Caco-2 (cell line): Measurements from ENCODE around the gene SLC47A2. TPM values are rescaled to one million over a fixed set of nuclear protein-coding genes. Genes with fewer than 3 reads are reported as not detected.

Experiments
- BruUV-seq: library from RNA; stranded (reverse); fragments of 400-500 nt; replicated peaks from 2 replicates; lab custom pipeline; 2021; lab: Mats Ljungman, UMichigan
- CTCF ChIA-PET: fragments of 300-600 bp; sonication (Branson Sonifier 250); formaldehyde crosslinking; loops from one replicate; lab custom pipeline; 2022; ENCODE audit warnings: antibody characterized with exemption; lab: Charles Lee
- POLR2A ChIA-PET: fragments of 300-600 bp; sonication (Branson Sonifier 250); formaldehyde crosslinking; loops from one replicate; lab custom pipeline; 2022; ENCODE audit warnings: antibody characterized with exemption; lab: Charles Lee
- DNase-seq, 2 experiments: peaks; one replicate each; pipeline versions ENCODE4 v3.0.0 to v3.0.0-alpha.2; 2020 to 2022
- H3K27me3 ChIP-seq: replicated peaks from 2 replicates; pipeline ENCODE4 v1.6.0; 2011; ENCODE audit warnings: low read length; ENCODE audit not compliant: control insufficient read depth, insufficient read depth
- H3K36me3 ChIP-seq: 2 replicates; pipeline ENCODE4 v1.5.1; 2011; ENCODE audit warnings: low read length; ENCODE audit not compliant: control insufficient read depth, insufficient read depth
- H3K4me1 ChIP-seq: fragments of 250-450 bp; sonication (Bioruptor Pico); 2 replicates; pipeline ENCODE4 v1.5.1; 2020; ENCODE audit warnings: mild to moderate bottlenecking
- H3K4me3 ChIP-seq: 2 replicates; pipeline ENCODE4 v1.5.1; 2011; ENCODE audit warnings: low read depth, mild to moderate bottlenecking, control low read depth, low read length
- H3K9me3 ChIP-seq: fragments of 250-450 bp; sonication (Bioruptor Pico); 2 replicates; pipeline ENCODE4 v1.5.1; 2020; ENCODE audit warnings: mild to moderate bottlenecking, moderate library complexity
- H3K27ac Mint-ChIP-seq: one replicate; pipeline ENCODE4 v1.8.0; 2022; ENCODE audit warnings: mixed read lengths; ENCODE audit not compliant: unreplicated experiment
- H3K27me3 Mint-ChIP-seq: one replicate; pipeline ENCODE4 v1.8.0; 2022; ENCODE audit warnings: mixed read lengths; ENCODE audit not compliant: insufficient read depth, unreplicated experiment
- H3K36me3 Mint-ChIP-seq: one replicate; pipeline ENCODE4 v1.8.0; 2022; ENCODE audit warnings: mild to moderate bottlenecking, mixed read lengths; ENCODE audit not compliant: insufficient read depth, unreplicated experiment
- H3K4me1 Mint-ChIP-seq: one replicate; pipeline ENCODE4 v1.8.0; 2022; ENCODE audit warnings: low read depth, mixed read lengths; ENCODE audit not compliant: unreplicated experiment
- H3K4me3 Mint-ChIP-seq: one replicate; pipeline ENCODE4 v1.8.0; 2022; ENCODE audit warnings: mild to moderate bottlenecking, moderate library complexity, mixed read lengths; ENCODE audit not compliant: unreplicated experiment
- H3K9me3 Mint-ChIP-seq: one replicate; pipeline ENCODE4 v1.8.0; 2022; ENCODE audit warnings: mixed read lengths; ENCODE audit not compliant: unreplicated experiment
- intact Hi-C: fragments of 100-400 bp; cut with micrococcal nuclease; formaldehyde crosslinking; loops from one replicate; pipeline ENCODE4 v1.10.0; 2022; ENCODE audit not compliant: unreplicated experiment
- total RNA-seq: library from RNA; stranded (reverse); gene quantifications from 2 replicates; pipeline ENCODE4 v1.2.3, GENCODE V29; 2022
- TF ChIP-seq, protein P1 (sequence below), 2 experiments: fragments of 200-600 bp in 1 of 2; IDR thresholded peaks; 1 replicate in 1 of 2; 2 replicates in 1 of 2; pipeline versions ENCODE4 v1.5.1 to v1.8.0; 2011 to 2022; ENCODE audit warnings: antibody characterized with exemption in 1 of 2, control low read depth in 1 of 2, inconsistent platforms in 1 of 2, low read depth in 1 of 2, low read length in 1 of 2, mild to moderate bottlenecking in 1 of 2, moderate library complexity in 1 of 2; ENCODE audit not compliant: insufficient read depth in 1 of 2, severe bottlenecking in 1 of 2, unreplicated experiment in 1 of 2

The SLC47A2 gene
- total RNA-seq, 1 experiment from 2014 or later, result 0.20 TPM

DNA sequence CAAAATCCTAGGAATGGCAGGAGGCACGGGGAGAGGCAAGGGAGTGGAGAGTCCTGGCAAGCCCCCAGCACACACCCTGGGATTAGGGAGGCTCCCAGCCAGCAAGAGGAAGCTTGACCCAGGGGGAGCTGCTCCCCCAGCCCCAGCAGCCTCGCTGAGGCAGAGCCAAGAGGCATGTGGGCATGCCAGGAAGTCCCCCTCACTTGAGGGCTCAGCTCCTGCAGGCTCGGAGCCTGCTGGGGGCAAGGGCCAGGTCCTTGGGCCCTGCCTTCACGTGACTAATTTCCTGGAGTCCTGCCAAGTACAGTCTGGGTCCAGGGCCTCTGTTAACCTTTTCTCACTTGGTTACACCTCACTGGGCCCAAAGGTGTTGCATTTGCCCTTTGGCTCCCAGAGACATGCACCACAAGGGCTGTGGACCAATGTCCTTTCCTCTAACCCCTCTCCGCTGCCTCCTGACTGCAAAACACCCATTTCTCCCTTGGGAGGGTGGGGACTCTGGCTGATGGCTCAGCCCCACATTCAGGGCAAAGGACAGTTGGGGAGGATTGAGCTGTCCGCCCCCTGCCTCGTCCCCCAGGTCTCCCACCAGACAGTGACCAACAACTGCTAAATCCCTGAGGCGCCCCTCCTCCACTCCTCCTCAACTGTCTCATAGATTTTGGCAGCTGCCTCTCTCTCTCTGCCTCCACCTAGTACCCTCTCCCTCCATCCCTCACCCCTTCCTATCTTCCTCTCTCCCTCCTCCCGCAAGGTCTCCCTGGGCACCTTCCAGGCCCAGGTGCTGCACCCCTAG is 4.4 kb upstream of the SLC47A2 start:
- Mint-ChIP-seq H3K4me1 (peaks cover 12% of the 10 kb centered on the region), H3K27ac (no peak overlapping the region)
- CTCF ChIA-PET, result no interaction called here

DNA sequence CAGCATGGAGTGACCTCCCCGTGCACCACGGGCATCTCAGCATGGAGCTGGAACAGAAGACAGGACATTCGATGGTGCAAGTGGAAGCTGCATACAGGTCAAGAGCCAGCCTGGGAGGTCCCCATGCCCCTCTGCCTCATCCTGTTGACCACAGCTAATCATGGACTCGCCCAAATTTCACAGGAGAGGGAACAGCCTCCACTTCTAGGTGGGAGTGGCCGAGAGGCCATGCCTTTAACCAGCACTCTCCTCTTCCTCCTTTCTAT is 3.8 kb upstream of the SLC47A2 start:
- POLR2A ChIA-PET, result no interaction called here
- TF ChIP-seq, protein P1, sequence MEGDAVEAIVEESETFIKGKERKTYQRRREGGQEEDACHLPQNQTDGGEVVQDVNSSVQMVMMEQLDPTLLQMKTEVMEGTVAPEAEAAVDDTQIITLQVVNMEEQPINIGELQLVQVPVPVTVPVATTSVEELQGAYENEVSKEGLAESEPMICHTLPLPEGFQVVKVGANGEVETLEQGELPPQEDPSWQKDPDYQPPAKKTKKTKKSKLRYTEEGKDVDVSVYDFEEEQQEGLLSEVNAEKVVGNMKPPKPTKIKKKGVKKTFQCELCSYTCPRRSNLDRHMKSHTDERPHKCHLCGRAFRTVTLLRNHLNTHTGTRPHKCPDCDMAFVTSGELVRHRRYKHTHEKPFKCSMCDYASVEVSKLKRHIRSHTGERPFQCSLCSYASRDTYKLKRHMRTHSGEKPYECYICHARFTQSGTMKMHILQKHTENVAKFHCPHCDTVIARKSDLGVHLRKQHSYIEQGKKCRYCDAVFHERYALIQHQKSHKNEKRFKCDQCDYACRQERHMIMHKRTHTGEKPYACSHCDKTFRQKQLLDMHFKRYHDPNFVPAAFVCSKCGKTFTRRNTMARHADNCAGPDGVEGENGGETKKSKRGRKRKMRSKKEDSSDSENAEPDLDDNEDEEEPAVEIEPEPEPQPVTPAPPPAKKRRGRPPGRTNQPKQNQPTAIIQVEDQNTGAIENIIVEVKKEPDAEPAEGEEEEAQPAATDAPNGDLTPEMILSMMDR (IDR thresholded peaks at IDR 0.05; ENCODE audit: insufficient read depth in 1 of 2, low read depth in 1 of 2, low read length in 1 of 2, severe bottlenecking in 1 of 2, unreplicated experiment in 1 of 2), result no peak
- Histone ChIP-seq H3K9me3 (no peaks in the 10 kb centered on the region), H3K4me1 (peaks cover 44% of the 10 kb centered on the region), H3K4me3 (no peak overlapping the region), H3K36me3 (no peaks in the 10 kb centered on the region), H3K27me3 (no peaks in the 10 kb centered on the region)
- Mint-ChIP-seq H3K27ac (no peak overlapping the region), H3K36me3 (no peaks in the 10 kb centered on the region), H3K27me3 (no peaks in the 10 kb centered on the region), H3K4me1 (peaks cover 12% of the 10 kb centered on the region), H3K9me3 (no peaks in the 10 kb centered on the region), H3K4me3 (no peak overlapping the region)
- intact Hi-C loops, result no loop called here
- no TSS peak for BruUV-seq
- CTCF ChIA-PET, result no interaction called here
- DNase-seq, result no peak

More for the DNA sequence above, 4.4 kb upstream of the SLC47A2 start:
- Mint-ChIP-seq H3K36me3 (no peaks in the 10 kb centered on the region), H3K9me3 (no peaks in the 10 kb centered on the region), H3K27me3 (no peaks in the 10 kb centered on the region), H3K4me3 (no peak overlapping the region)
- POLR2A ChIA-PET, result no interaction called here
- Histone ChIP-seq H3K36me3 (no peaks in the 10 kb centered on the region), H3K9me3 (no peaks in the 10 kb centered on the region), H3K4me1 (peaks cover 44% of the 10 kb centered on the region), H3K4me3 (no peak overlapping the region), H3K27me3 (no peaks in the 10 kb centered on the region)
- no TSS peak for BruUV-seq
- peak in 1 of 2 experiments; percentile 61 for DNase-seq
- TF ChIP-seq, protein P1 (IDR thresholded peaks at IDR 0.05; ENCODE audit: insufficient read depth in 1 of 2, low read depth in 1 of 2, low read length in 1 of 2, severe bottlenecking in 1 of 2, unreplicated experiment in 1 of 2), result no peak
- intact Hi-C loops, result no loop called here

DNA sequence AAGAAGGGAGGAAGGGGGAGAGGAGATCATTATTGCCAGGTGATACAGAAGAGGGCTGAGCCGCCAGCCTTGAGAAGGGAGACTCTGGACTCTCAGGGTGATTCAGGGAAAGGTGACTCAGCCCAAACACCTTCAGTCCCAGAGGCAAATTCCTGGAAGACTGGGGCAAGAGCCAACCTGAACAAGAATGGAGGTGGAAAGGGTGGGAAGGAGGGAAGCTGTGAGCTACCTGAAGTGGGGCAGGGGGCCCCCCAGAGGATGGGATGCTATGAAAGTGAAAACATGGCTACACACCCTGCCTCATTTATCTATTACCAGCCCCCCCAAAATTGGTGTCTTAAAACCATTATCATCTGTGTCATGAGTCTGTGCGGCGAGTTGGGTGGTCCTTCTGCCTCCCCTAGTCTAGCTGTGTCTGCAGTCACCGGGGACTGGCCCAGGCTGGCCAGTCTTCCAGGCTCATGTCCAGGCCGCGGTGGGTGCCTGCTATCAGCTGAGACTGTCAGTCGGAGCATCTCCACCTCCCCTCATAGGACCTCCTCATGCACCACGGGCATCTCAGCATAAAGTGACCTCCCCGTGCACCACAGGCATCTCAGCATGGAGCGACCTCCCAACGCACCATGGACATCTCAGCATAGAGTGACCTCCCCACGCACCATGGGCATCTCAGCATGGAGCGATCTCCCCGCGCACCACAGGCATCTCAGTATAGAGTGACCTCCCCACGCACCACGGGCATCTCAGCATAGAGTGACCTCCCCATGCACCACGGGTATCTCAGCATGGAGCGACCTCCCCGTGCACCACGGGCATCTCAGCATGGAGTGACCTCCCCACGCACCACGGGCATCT is 3.2 kb upstream of the SLC47A2 start:
- TF ChIP-seq, protein P1 (IDR thresholded peaks at IDR 0.05; ENCODE audit: insufficient read depth in 1 of 2, low read depth in 1 of 2, low read length in 1 of 2, severe bottlenecking in 1 of 2, unreplicated experiment in 1 of 2), result no peak
- DNase-seq, result peak in 1 of 2 experiments; percentile 57
- peaks cover 44% of the 10 kb centered on the region for H3K4me1 ChIP-seq
- intact Hi-C loops, result loop anchor here (5.0 kb wide), 1 partner anchor 48 kb away; no protein-coding TSS in a partner anchor
- H3K27me3 ChIP-seq, result no peaks in the 10 kb centered on the region
- Mint-ChIP-seq H3K4me1 (peaks cover 12% of the 10 kb centered on the region), H3K4me3 (no peak overlapping the region), H3K27ac (no peak overlapping the region), H3K36me3 (no peaks in the 10 kb centered on the region), H3K9me3 (no peaks in the 10 kb centered on the region), H3K27me3 (no peaks in the 10 kb centered on the region)
- no peak overlapping the region for H3K4me3 ChIP-seq
- H3K9me3 ChIP-seq, result no peaks in the 10 kb centered on the region
- H3K36me3 ChIP-seq, result no peaks in the 10 kb centered on the region
- ChIA-PET POLR2A (interaction anchor here (0.6 kb wide), 1 partner anchor 194 kb away, joined by 6 read pairs; no protein-coding TSS in a partner anchor), CTCF (interaction anchor here (1.0 to 1.1 kb wide), 3 partner anchors 43 to 67 kb away, joined by 3 to 4 read pairs (median 3); no protein-coding TSS in a partner anchor)
- BruUV-seq, result no TSS peak
